Brain microvascular endothelial cell (primary cell): ENCODE measurements around the gene SLC9C1.
A peak's percentile ranks its signal among the peaks of the same experiment; 100 is the strongest.

ENCODE experiments used
- DNase-seq: peaks from one replicate; pipeline ENCODE4 v3.0.0-alpha.2; 2020
- H3K27ac ChIP-seq: fragments of 250-450 bp; sonication (Bioruptor Pico); 2 replicates; pipeline ENCODE4 v1.5.1; 2020; ENCODE audit warnings: mild to moderate bottlenecking, moderate library complexity
- H3K27me3 ChIP-seq: fragments of 250-450 bp; sonication (Bioruptor Pico); replicated peaks from 2 replicates; pipeline ENCODE4 v1.5.1; 2020; ENCODE audit warnings: mild to moderate bottlenecking
- H3K36me3 ChIP-seq: fragments of 250-450 bp; sonication (Bioruptor Pico); replicated peaks from 2 replicates; pipeline ENCODE4 v1.5.1; 2020; ENCODE audit warnings: mild to moderate bottlenecking
- H3K4me3 ChIP-seq: 2 replicates; pipeline ENCODE4 v1.5.1; 2011; ENCODE audit warnings: low read depth, mild to moderate bottlenecking, control low read depth, low read length, moderate library complexity
- CTCF ChIP-seq: IDR thresholded peaks from 2 replicates; pipeline ENCODE4 v1.5.1; 2011; ENCODE audit warnings: low read depth, mild to moderate bottlenecking, moderate library complexity, low read length, control low read depth, inconsistent platforms; ENCODE audit errors: missing control alignments
- in situ Hi-C: cut with HindIII; loops from 2 replicates; pipeline ENCODE4 v1.10.0; 2017; ENCODE audit warnings: low sequenced_read_pairs, low pct_ligation_motif_present

SLC9C1 gene

GRCh38 chr3:112136959-112137693 is 156.9 kb downstream of the SLC9C1 start:
- DNase-seq = peak; percentile 54
- Histone ChIP-seq H3K27ac (no peak overlapping the region), H3K36me3 (no peaks in the 10 kb centered on the region), H3K4me3 (no peak overlapping the region), H3K27me3 (no peaks in the 10 kb centered on the region)
- in situ Hi-C loops = no loop called here
- peak; percentile 79 for TF ChIP-seq CTCF

- H3K36me3 ChIP-seq = no peaks in the 10 kb centered on the region
- no peak for TF ChIP-seq CTCF
- no peak overlapping the region for H3K27ac ChIP-seq
- DNase-seq = no peak
- H3K27me3 ChIP-seq = no peaks in the 10 kb centered on the region
- H3K4me3 ChIP-seq = no peak overlapping the region
- in situ Hi-C loops = no loop called here
Observed at GRCh38 chr3:112136046-112136445, 158.0 kb downstream of the SLC9C1 start.

GRCh38 chr3:112134335-112135124 is 159.5 kb downstream of the SLC9C1 start:
- TF ChIP-seq CTCF = no peak
- in situ Hi-C loops = no loop called here
- DNase-seq = no peak
- Histone ChIP-seq H3K36me3 (no peaks in the 10 kb centered on the region), H3K4me3 (no peak overlapping the region), H3K27ac (no peak overlapping the region), H3K27me3 (no peaks in the 10 kb centered on the region)

GRCh38 chr3:112133626-112134334 is 160.2 kb downstream of the SLC9C1 start:
- Histone ChIP-seq H3K27me3 (no peaks in the 10 kb centered on the region), H3K36me3 (no peaks in the 10 kb centered on the region), H3K27ac (no peak overlapping the region), H3K4me3 (no peak overlapping the region)
- DNase-seq = no peak
- TF ChIP-seq CTCF = no peak
- in situ Hi-C loops = no loop called here

- Histone ChIP-seq H3K27ac (no peak within 1 kb of the TSS), H3K4me3 (no peak within 1 kb of the TSS), H3K36me3 (no peaks in the 10 kb centered on the region), H3K27me3 (no peaks in the 10 kb centered on the region)
- TF ChIP-seq CTCF = no peak
- in situ Hi-C loops = no loop called here
- no peak for DNase-seq
Observed at GRCh38 chr3:112132975-112133448, 161.0 kb downstream of the SLC9C1 start, which contains the start of gene GCSAM. TSS of gene GCSAM (minus strand) at chr3:112133248. CDS start at chr3:112133120, 128 bp downstream.
